A673 (cell line): Measurements from ENCODE around the gene SBK2. TPM values are rescaled to one million over a fixed set of nuclear protein-coding genes. Genes with fewer than 3 reads are reported as not detected.

ENCODE experiments used
- BruUV-seq: library from RNA; stranded (reverse); fragments of 400-500 nt; replicated peaks from 2 replicates; lab custom pipeline; 2021; lab: Mats Ljungman, UMichigan
- CTCF ChIA-PET: fragments of 300-600 bp; sonication (Branson Sonifier 250); formaldehyde crosslinking; loops from one replicate; lab custom pipeline; 2022; ENCODE audit warnings: antibody characterized with exemption; lab: Charles Lee
- POLR2A ChIA-PET: fragments of 300-600 bp; sonication (Branson Sonifier 250); formaldehyde crosslinking; loops from one replicate; lab custom pipeline; 2022; ENCODE audit warnings: antibody characterized with exemption; ENCODE audit not compliant: low non-redundant PET; lab: Charles Lee
- DNase-seq: peaks from one replicate; pipeline ENCODE4 v3.0.0-alpha.2; 2015; ENCODE audit warnings: low spot score
- H3K27ac ChIP-seq: fragments of 200-600 bp; sonication (generic); 2 replicates; pipeline ENCODE4 v1.5.1; 2016; ENCODE audit warnings: mixed run types, low read depth, mild to moderate bottlenecking, mixed read lengths, antibody characterized with exemption, low read length; ENCODE audit not compliant: poor library complexity, severe bottlenecking
- H3K27me3 ChIP-seq: fragments of 200-600 bp; sonication (generic); replicated peaks from 2 replicates; pipeline ENCODE4 v1.6.1; 2017; ENCODE audit warnings: mixed run types, low read depth, mild to moderate bottlenecking, mixed read lengths, antibody characterized with exemption, low read length; ENCODE audit not compliant: insufficient read depth, poor library complexity
- H3K36me3 ChIP-seq: fragments of 200-600 bp; sonication (generic); 2 replicates; pipeline ENCODE4 v1.6.1; 2016; ENCODE audit warnings: mixed run types, mild to moderate bottlenecking, mixed read lengths, antibody characterized with exemption, low read length; ENCODE audit not compliant: insufficient read depth, poor library complexity, severe bottlenecking
- H3K4me1 ChIP-seq: fragments of 200-600 bp; sonication (generic); 2 replicates; pipeline ENCODE4 v1.6.1; 2017; ENCODE audit warnings: mixed run types, mild to moderate bottlenecking, mixed read lengths, antibody characterized with exemption, low read length; ENCODE audit not compliant: insufficient read depth, poor library complexity, severe bottlenecking
- H3K4me3 ChIP-seq: fragments of 200-600 bp; sonication (generic); 2 replicates; pipeline ENCODE4 v1.5.1; 2016; ENCODE audit warnings: low read depth, mixed run types, mild to moderate bottlenecking, mixed read lengths, low read length; ENCODE audit not compliant: poor library complexity, severe bottlenecking
- H3K9me3 ChIP-seq: fragments of 200-600 bp; sonication (generic); 2 replicates; pipeline ENCODE4 v1.6.1; 2016; ENCODE audit warnings: mixed run types, low read depth, mild to moderate bottlenecking, mixed read lengths, antibody characterized with exemption, low read length; ENCODE audit not compliant: poor library complexity, severe bottlenecking
- EZH2 ChIP-seq: fragments of 200-600 bp; sonication (generic); IDR thresholded peaks from 2 replicates; pipeline ENCODE4 v1.6.1; 2017; ENCODE audit warnings: borderline replicate concordance, low read depth, mild to moderate bottlenecking, mixed read lengths, antibody characterized with exemption, low read length; ENCODE audit not compliant: poor library complexity, severe bottlenecking
- intact Hi-C: fragments of 100-400 bp; cut with micrococcal nuclease; formaldehyde crosslinking; loops from one replicate; pipeline ENCODE4 v1.10.0; 2022; ENCODE audit not compliant: unreplicated experiment
- total RNA-seq: library from RNA; stranded (reverse); gene quantifications from 2 replicates; pipeline ENCODE4 v1.2.3, GENCODE V29; 2021
- TF ChIP-seq, protein P1 (sequence below): fragments of 300-800, 200-600 bp; sonication (generic); conservative IDR thresholded peaks from 2 replicates; pipeline ENCODE4 v1.5.1; 2017; ENCODE audit warnings: low read depth, mild to moderate bottlenecking, antibody characterized with exemption, low read length, moderate library complexity, mixed read lengths

The SBK2 gene
- total RNA-seq, 1 experiment from 2014 or later: not detected

DNA sequence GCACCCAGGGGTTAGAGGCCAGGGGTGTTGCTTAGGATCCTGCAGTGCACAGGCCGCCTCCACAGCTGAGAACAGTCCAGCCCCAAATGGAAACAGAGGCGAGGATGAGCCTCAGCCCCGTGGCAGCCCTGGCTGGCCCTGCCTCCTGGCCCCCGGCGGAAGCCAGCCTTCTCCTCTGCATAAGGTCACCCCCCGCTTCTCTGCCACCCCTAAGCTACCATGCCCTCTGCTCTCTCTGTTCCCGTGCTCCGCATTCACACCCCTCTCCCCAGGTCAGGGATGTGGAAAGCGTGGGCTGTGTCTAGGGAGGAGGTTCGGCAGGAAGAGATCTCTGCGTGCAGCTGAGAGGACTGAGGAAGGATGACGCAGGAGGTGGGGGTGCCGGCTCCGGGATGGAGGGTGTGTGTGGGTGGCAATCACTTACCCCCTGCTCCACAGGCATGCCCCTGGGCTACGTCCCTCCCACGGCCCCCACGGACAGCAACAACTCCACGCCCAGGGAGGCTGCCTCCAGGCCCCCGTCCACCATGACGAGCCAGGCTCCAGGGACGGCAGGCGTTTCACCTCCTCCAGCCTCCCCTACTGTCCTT is 42.7 kb downstream of the SBK2 start:
- POLR2A ChIA-PET: interaction anchor here (0.5 kb wide), 1 partner anchor 17 kb away, joined by 3 read pairs; no protein-coding TSS in a partner anchor
- no peaks in the 10 kb centered on the region for H3K36me3 ChIP-seq
- TF ChIP-seq, protein P1, sequence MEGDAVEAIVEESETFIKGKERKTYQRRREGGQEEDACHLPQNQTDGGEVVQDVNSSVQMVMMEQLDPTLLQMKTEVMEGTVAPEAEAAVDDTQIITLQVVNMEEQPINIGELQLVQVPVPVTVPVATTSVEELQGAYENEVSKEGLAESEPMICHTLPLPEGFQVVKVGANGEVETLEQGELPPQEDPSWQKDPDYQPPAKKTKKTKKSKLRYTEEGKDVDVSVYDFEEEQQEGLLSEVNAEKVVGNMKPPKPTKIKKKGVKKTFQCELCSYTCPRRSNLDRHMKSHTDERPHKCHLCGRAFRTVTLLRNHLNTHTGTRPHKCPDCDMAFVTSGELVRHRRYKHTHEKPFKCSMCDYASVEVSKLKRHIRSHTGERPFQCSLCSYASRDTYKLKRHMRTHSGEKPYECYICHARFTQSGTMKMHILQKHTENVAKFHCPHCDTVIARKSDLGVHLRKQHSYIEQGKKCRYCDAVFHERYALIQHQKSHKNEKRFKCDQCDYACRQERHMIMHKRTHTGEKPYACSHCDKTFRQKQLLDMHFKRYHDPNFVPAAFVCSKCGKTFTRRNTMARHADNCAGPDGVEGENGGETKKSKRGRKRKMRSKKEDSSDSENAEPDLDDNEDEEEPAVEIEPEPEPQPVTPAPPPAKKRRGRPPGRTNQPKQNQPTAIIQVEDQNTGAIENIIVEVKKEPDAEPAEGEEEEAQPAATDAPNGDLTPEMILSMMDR: no peak
- no peak for TF ChIP-seq EZH2
- no peak for DNase-seq
- H3K4me1 ChIP-seq: peaks cover 4% of the 10 kb centered on the region
- no peaks in the 10 kb centered on the region for H3K9me3 ChIP-seq
- intact Hi-C loops: no loop called here
- CTCF ChIA-PET: interaction anchor here (0.6 to 0.8 kb wide), 2 partner anchors 10 to 1067 kb away, joined by 3 to 5 read pairs; no protein-coding TSS in a partner anchor
- H3K4me3 ChIP-seq: no peak overlapping the region
- no peaks in the 10 kb centered on the region for H3K27me3 ChIP-seq
- peak overlapping the region; percentile 13 for H3K27ac ChIP-seq
- no TSS peak for BruUV-seq

DNA sequence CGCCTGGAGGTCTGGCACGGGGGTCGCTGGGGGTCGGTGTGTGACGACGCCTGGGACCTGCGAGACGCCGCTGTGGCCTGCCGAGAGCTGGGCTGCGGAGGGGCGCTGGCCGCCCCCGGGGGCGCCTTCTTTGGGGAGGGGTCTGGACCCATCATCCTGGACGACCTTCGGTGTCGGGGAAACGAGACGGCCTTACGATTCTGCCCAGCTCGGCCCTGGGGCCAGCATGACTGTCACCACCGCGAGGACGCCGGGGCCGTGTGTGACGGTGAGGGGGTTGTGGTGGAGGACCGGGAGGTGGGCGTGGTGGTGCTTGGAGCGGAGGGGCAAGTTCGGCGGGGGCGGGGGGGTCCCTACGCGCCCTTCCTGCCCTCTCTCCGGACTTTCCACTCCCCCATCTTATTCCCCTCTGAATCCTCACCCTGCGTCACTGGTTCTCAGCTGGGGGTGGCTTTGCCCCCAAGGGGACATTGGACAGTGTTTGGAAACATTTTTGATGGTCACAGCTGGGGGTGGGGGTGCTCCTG is 43.2 kb downstream of the SBK2 start:
- H3K4me3 ChIP-seq: no peak overlapping the region

DNA sequence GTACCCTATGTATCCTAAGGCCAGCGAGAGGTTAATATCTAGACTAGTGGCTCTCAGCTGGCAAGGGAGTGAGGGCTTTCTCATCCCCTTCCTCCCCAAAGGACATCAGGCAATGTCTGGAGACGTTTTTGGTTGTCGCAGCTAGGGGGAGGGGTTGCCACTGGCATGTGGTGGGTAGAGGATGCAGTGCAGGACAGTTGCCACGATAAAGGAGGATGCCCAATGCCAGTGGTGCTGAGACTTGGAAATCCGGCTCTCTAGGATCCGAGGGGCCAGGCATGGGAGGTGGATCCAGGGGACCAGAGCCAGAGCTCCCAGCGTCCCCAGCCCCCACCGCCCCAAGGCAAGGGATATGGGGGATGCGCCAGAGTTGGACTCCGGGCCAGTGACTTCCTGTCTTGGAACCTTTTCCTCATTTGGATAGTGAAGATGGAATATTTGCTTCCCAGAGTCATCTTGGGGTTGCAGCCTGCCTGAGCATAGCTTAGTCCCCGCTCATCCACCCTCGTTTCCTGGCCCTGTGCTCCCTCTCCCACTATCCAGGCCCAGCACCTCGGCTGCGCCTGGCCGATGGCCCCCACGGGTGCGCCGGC is 43.8 kb downstream of the SBK2 start:
- Histone ChIP-seq H3K4me3 (no peak overlapping the region), H3K36me3 (no peaks in the 10 kb centered on the region), H3K27me3 (no peaks in the 10 kb centered on the region), H3K4me1 (peaks cover 6% of the 10 kb centered on the region), H3K27ac (no peak overlapping the region), H3K9me3 (no peaks in the 10 kb centered on the region)
- ChIA-PET CTCF (no interaction called here), POLR2A (no interaction called here)
- no peak for DNase-seq
- TF ChIP-seq, protein P1: no peak
- no peak for TF ChIP-seq EZH2
- intact Hi-C loops: no loop called here
- BruUV-seq: no TSS peak

More for the DNA sequence above, 43.2 kb downstream of the SBK2 start:
- no peaks in the 10 kb centered on the region for H3K9me3 ChIP-seq
- no peaks in the 10 kb centered on the region for H3K27me3 ChIP-seq
- CTCF ChIA-PET: interaction anchor here (0.6 kb wide), 1 partner anchor 1066 kb away, joined by 5 read pairs; no protein-coding TSS in a partner anchor
- intact Hi-C loops: no loop called here
- DNase-seq: no peak
- no TSS peak for BruUV-seq
- H3K36me3 ChIP-seq: no peaks in the 10 kb centered on the region
- POLR2A ChIA-PET: no interaction called here
- no peak overlapping the region for H3K27ac ChIP-seq
- TF ChIP-seq, protein P1: no peak
- TF ChIP-seq EZH2: no peak
- peaks cover 4% of the 10 kb centered on the region for H3K4me1 ChIP-seq
